OCI-LY7 (cell line): ENCODE measurements around the gene PLA2G4A. TPM values are rescaled to one million over a fixed set of nuclear protein-coding genes. Genes with fewer than 3 reads are reported as not detected.

Source experiments
- BruUV-seq: library from RNA; stranded (reverse); fragments of 400-500 nt; replicated peaks from 2 replicates; lab custom pipeline; 2021; lab: Mats Ljungman, UMichigan
- CTCF ChIA-PET: fragments of 300-600 bp; sonication (Branson Sonifier 250); formaldehyde crosslinking; loops from one replicate; lab custom pipeline; 2022; ENCODE audit warnings: antibody characterized with exemption; ENCODE audit not compliant: unreplicated experiment; lab: Charles Lee
- POLR2A ChIA-PET: fragments of 300-600 bp; sonication (Branson Sonifier 250); formaldehyde crosslinking; loops from one replicate; lab custom pipeline; 2022; ENCODE audit warnings: antibody characterized with exemption; lab: Charles Lee
- DNase-seq: peaks from one replicate; pipeline ENCODE4 v3.0.0-alpha.2; 2015; ENCODE audit warnings: low spot score
- H2AFZ ChIP-seq: fragments of 200-600 bp; sonication (generic), shearing (Covaris generic); 2 replicates; pipeline ENCODE4 v1.6.1; 2014; ENCODE audit warnings: mild to moderate bottlenecking, antibody characterized with exemption, low read length, moderate library complexity
- H3K27ac ChIP-seq: fragments of 200-600 bp; sonication (generic); 2 replicates; pipeline ENCODE4 v1.5.1; 2014; ENCODE audit warnings: mixed run types, low read depth, mild to moderate bottlenecking, moderate library complexity, low read length, inconsistent platforms; ENCODE audit not compliant: poor library complexity, severe bottlenecking
- H3K36me3 ChIP-seq: fragments of 200-600 bp; sonication (generic); 2 replicates; pipeline ENCODE4 v1.6.1; 2014; ENCODE audit warnings: mild to moderate bottlenecking, antibody characterized with exemption, low read length, moderate library complexity, mixed read lengths; ENCODE audit not compliant: insufficient read depth
- H3K4me1 ChIP-seq: fragments of 200-600 bp; sonication (generic); 2 replicates; pipeline ENCODE4 v1.5.1; 2014; ENCODE audit warnings: mild to moderate bottlenecking, low read length; ENCODE audit not compliant: insufficient read depth, poor library complexity, severe bottlenecking
- H3K4me2 ChIP-seq: fragments of 200-600 bp; sonication (generic); 2 replicates; pipeline ENCODE4 v1.6.1; 2014; ENCODE audit warnings: mild to moderate bottlenecking, low read length
- H3K4me3 ChIP-seq: fragments of 200-600 bp; sonication (generic); 2 replicates; pipeline ENCODE4 v1.5.1; 2014; ENCODE audit warnings: mild to moderate bottlenecking, low read depth, low read length; ENCODE audit not compliant: poor library complexity, severe bottlenecking
- H3K79me2 ChIP-seq: fragments of 200-600 bp; sonication (generic); 2 replicates; pipeline ENCODE4 v1.6.1; 2016; ENCODE audit warnings: low read depth, mild to moderate bottlenecking, low read length, moderate library complexity, mixed read lengths; ENCODE audit not compliant: insufficient read depth
- H3K9me2 ChIP-seq: fragments of 200-600 bp; sonication (generic); 2 replicates; pipeline ENCODE4 v1.6.1; 2016; ENCODE audit warnings: mild to moderate bottlenecking, low read length, mixed read lengths; ENCODE audit not compliant: insufficient read depth
- H3K9me3 ChIP-seq: fragments of 200-600 bp; sonication (generic); 2 replicates; pipeline ENCODE4 v1.6.1; 2014; ENCODE audit warnings: mild to moderate bottlenecking, mixed run types, low read length, mixed read lengths
- H4K20me1 ChIP-seq: fragments of 200-600 bp; sonication (generic); 2 replicates; pipeline ENCODE4 v1.6.1; 2014; ENCODE audit warnings: mild to moderate bottlenecking, antibody characterized with exemption, low read length, moderate library complexity, mixed read lengths; ENCODE audit not compliant: insufficient read depth
- EZH2phosphoT487 ChIP-seq: fragments of 200-600 bp; sonication (generic); IDR thresholded peaks from 2 replicates; pipeline ENCODE4 v1.6.1; 2018; ENCODE audit warnings: low read depth, borderline replicate concordance, mild to moderate bottlenecking, mixed run types, antibody characterized with exemption, low read length, moderate library complexity, mixed read lengths
- intact Hi-C: fragments of 100-400 bp; cut with micrococcal nuclease; formaldehyde crosslinking; loops from one replicate; pipeline ENCODE4 v1.10.0; 2022; ENCODE audit not compliant: unreplicated experiment
- total RNA-seq, 2 experiments: library from RNA; depleted of rRNA in 1 of 2; stranded (reverse); fragments of >200 nt in 1 of 2; shearing (Covaris generic) in 1 of 2; gene quantifications; 2 replicates each; pipeline ENCODE4 v1.2.3, GENCODE V29; 2014 to 2022
- TF ChIP-seq, protein P1 (sequence below): fragments of 200-600 bp; sonication (generic); conservative IDR thresholded peaks from 2 replicates; pipeline ENCODE4 v1.5.1; 2014; ENCODE audit warnings: mild to moderate bottlenecking, antibody characterized with exemption, low read length, moderate library complexity, mixed read lengths

The PLA2G4A gene
- total RNA-seq, 2 experiments from 2014 or later: not detected

DNA sequence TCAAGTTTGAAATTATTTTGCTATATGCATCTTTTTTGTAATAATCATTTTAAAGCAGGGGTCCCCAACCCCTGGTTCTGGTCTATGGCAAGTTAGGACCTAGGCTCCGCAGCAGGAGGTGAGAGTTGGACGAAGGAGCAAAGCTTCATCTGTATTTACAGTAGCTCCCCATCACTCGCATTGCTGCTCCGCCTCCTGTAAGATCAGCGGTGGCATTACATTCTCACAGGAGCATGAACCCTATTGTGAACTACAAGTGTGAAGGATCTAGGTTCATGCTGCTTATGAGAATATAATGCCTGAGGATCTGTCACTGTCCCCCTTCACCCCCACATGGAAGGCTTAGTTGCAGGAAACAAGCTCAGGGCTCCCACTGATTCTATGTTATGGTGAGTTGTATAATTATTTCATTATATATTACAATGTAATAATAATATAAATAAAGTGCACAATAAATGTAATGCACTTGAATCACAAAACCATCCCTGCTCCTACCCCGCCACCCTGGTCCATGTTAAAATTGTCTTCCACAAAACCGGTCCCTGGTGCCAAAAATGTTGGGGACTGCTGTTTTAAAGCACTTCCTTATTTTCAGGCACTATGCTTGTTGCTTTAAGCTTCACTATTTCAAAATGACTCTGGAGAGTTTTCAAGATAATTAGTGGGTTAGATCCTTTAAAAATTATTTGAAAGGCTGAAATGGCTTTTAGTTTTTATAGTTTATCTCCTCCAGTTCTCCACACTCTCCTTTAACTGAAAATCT is 74.8 kb downstream of the PLA2G4A start:
- TF ChIP-seq, protein P1, sequence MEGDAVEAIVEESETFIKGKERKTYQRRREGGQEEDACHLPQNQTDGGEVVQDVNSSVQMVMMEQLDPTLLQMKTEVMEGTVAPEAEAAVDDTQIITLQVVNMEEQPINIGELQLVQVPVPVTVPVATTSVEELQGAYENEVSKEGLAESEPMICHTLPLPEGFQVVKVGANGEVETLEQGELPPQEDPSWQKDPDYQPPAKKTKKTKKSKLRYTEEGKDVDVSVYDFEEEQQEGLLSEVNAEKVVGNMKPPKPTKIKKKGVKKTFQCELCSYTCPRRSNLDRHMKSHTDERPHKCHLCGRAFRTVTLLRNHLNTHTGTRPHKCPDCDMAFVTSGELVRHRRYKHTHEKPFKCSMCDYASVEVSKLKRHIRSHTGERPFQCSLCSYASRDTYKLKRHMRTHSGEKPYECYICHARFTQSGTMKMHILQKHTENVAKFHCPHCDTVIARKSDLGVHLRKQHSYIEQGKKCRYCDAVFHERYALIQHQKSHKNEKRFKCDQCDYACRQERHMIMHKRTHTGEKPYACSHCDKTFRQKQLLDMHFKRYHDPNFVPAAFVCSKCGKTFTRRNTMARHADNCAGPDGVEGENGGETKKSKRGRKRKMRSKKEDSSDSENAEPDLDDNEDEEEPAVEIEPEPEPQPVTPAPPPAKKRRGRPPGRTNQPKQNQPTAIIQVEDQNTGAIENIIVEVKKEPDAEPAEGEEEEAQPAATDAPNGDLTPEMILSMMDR: no peak
- TF ChIP-seq EZH2phosphoT487: no peak
- Histone ChIP-seq H4K20me1 (no peaks in the 10 kb centered on the region), H3K9me3 (no peaks in the 10 kb centered on the region), H3K79me2 (no peaks in the 10 kb centered on the region), H3K36me3 (no peaks in the 10 kb centered on the region), H3K27ac (no peak overlapping the region), H3K4me3 (no peak overlapping the region), H2AFZ (no peak overlapping the region), H3K9me2 (no peaks in the 10 kb centered on the region), H3K4me2 (no peak overlapping the region), H3K4me1 (no peaks in the 10 kb centered on the region)
- BruUV-seq: no TSS peak
- DNase-seq: no peak
- POLR2A ChIA-PET: no interaction called here
- intact Hi-C loops: no loop called here
- CTCF ChIA-PET: no interaction called here

- ChIA-PET POLR2A (no interaction called here), CTCF (no interaction called here)
- BruUV-seq: no TSS peak
- no peak for TF ChIP-seq EZH2phosphoT487
- TF ChIP-seq, protein P1: no peak
- Histone ChIP-seq H4K20me1 (no peaks in the 10 kb centered on the region), H3K36me3 (no peaks in the 10 kb centered on the region), H3K4me3 (no peak overlapping the region), H3K79me2 (no peaks in the 10 kb centered on the region), H3K4me1 (no peaks in the 10 kb centered on the region), H2AFZ (no peak overlapping the region), H3K9me2 (no peaks in the 10 kb centered on the region), H3K27ac (no peak overlapping the region), H3K9me3 (no peaks in the 10 kb centered on the region), H3K4me2 (no peak overlapping the region)
- intact Hi-C loops: no loop called here
- DNase-seq: no peak
Observed at GRCh38 chr1:186904361-186904760, 75.6 kb downstream of the PLA2G4A start.

DNA sequence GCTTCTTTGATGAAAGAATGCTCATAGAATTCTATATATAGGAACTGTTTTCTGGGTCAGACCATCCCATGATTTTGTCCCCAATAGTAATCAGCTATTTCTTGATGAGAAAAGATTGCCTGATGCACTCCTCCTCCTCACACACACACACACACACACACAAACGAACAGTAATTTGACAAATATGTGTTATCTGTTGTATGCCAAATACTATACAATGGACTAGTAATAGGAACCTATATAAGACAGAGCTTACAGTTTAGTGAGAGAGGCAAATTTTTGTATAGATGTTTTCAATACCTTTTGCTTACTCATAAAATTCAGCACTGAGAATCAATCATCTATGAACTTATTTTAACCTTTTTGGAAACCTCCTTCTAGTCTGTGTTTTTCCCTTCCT is 76.8 kb downstream of the PLA2G4A start:
- H3K9me2 ChIP-seq: no peaks in the 10 kb centered on the region
- no peaks in the 10 kb centered on the region for H3K36me3 ChIP-seq
- H3K4me3 ChIP-seq: no peak overlapping the region
- H4K20me1 ChIP-seq: no peaks in the 10 kb centered on the region
- H3K27ac ChIP-seq: no peak overlapping the region
- DNase-seq: no peak
- BruUV-seq: no TSS peak
- no peak overlapping the region for H2AFZ ChIP-seq
- no peaks in the 10 kb centered on the region for H3K9me3 ChIP-seq
- no peaks in the 10 kb centered on the region for H3K4me1 ChIP-seq
- H3K4me2 ChIP-seq: no peak overlapping the region
- H3K79me2 ChIP-seq: no peaks in the 10 kb centered on the region
- ChIA-PET POLR2A (no interaction called here), CTCF (no interaction called here)
- intact Hi-C loops: no loop called here
- TF ChIP-seq, protein P1: no peak
- TF ChIP-seq EZH2phosphoT487: no peak
